OCI-LY3 (cell line): ENCODE measurements around the gene ZNF496.

Source experiments
- EZH2phosphoT487 ChIP-seq: fragments of 200-600 bp; shearing (Covaris generic); IDR thresholded peaks from 2 replicates; pipeline ENCODE4 v1.6.1; 2018; ENCODE audit warnings: antibody characterized with exemption, mixed run types, low read depth
- TF ChIP-seq, protein P1 (sequence below): fragments of 200-600, 300-600 bp; sonication (generic); IDR thresholded peaks from 2 replicates; pipeline ENCODE4 v1.5.1; 2014; ENCODE audit warnings: antibody characterized with exemption, low read length, low read depth

- TF ChIP-seq, protein P1, sequence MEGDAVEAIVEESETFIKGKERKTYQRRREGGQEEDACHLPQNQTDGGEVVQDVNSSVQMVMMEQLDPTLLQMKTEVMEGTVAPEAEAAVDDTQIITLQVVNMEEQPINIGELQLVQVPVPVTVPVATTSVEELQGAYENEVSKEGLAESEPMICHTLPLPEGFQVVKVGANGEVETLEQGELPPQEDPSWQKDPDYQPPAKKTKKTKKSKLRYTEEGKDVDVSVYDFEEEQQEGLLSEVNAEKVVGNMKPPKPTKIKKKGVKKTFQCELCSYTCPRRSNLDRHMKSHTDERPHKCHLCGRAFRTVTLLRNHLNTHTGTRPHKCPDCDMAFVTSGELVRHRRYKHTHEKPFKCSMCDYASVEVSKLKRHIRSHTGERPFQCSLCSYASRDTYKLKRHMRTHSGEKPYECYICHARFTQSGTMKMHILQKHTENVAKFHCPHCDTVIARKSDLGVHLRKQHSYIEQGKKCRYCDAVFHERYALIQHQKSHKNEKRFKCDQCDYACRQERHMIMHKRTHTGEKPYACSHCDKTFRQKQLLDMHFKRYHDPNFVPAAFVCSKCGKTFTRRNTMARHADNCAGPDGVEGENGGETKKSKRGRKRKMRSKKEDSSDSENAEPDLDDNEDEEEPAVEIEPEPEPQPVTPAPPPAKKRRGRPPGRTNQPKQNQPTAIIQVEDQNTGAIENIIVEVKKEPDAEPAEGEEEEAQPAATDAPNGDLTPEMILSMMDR = no peak
- TF ChIP-seq EZH2phosphoT487 = no peak
These were observed 41.1 kb downstream of the ZNF496 start for GRCh38 chr1:247290576-247290975.
